T follicular helper cell (primary cell): ENCODE data around the gene ZNF681.
"Not testable (repeated sequence)": the region's sequence is repeated elsewhere in the genome, so short reads cannot be mapped to it uniquely, and the experiment has no call there.

Source experiments
- DNase-seq: peaks from one replicate; pipeline ENCODE4 v3.0.0-alpha.2; 2020; ENCODE audit warnings: low read depth

ZNF681 gene

GRCh38 chr19:23774106-23774505 lies 15.4 kb upstream of the ZNF681 start:
- DNase-seq: no peak

- no peak for DNase-seq
These were observed 14.0 kb upstream of the ZNF681 start for GRCh38 chr19:23772675-23773063.

GRCh38 chr19:23771761-23772674 lies 13.3 kb upstream of the ZNF681 start:
- DNase-seq: no peak

- no peak for DNase-seq
These were observed 12.6 kb upstream of the ZNF681 start for GRCh38 chr19:23771316-23771715.

- no peak for DNase-seq
These were observed 12.1 kb upstream of the ZNF681 start for GRCh38 chr19:23770672-23771250.

- no peak for DNase-seq
These were observed 11.2 kb upstream of the ZNF681 start for GRCh38 chr19:23769691-23770468.

GRCh38 chr19:23766951-23767350 lies 8.3 kb upstream of the ZNF681 start:
- no peak for DNase-seq

GRCh38 chr19:23764781-23765180 lies 6.1 kb upstream of the ZNF681 start:
- DNase-seq: no peak

GRCh38 chr19:23762884-23763711 lies 4.4 kb upstream of the ZNF681 start:
- peak; percentile 84 for DNase-seq

- no peak for DNase-seq
These were observed 3.8 kb upstream of the ZNF681 start for GRCh38 chr19:23762548-23762883.

- DNase-seq: not testable (repeated sequence)
These were observed 1.6 kb upstream of the ZNF681 start for GRCh38 chr19:23760326-23760725.

GRCh38 chr19:23743633-23744232 lies 15.0 kb downstream of the ZNF681 start:
- not testable (repeated sequence) for DNase-seq

- DNase-seq: not testable (repeated sequence)
These were observed 27.8 kb downstream of the ZNF681 start for GRCh38 chr19:23730729-23731465.

- not testable (repeated sequence) for DNase-seq
These were observed 34.5 kb downstream of the ZNF681 start for GRCh38 chr19:23724161-23724560.

- DNase-seq: no peak
These were observed 39.9 kb downstream of the ZNF681 start for GRCh38 chr19:23718802-23719201.

GRCh38 chr19:23716792-23717191 lies 41.9 kb downstream of the ZNF681 start:
- DNase-seq: no peak

GRCh38 chr19:23709347-23709746 lies 49.3 kb downstream of the ZNF681 start:
- no peak for DNase-seq

GRCh38 chr19:23706657-23707056 lies 52.0 kb downstream of the ZNF681 start:
- DNase-seq: no peak

GRCh38 chr19:23699521-23699860 lies 59.2 kb downstream of the ZNF681 start:
- no peak for DNase-seq

- DNase-seq: no peak
These were observed 59.8 kb downstream of the ZNF681 start for GRCh38 chr19:23698711-23699520.
